T-helper 1 cell (primary cell): Measurements from ENCODE around the gene ZNF100.
"Not testable (repeated sequence)": the region's sequence is repeated elsewhere in the genome, so short reads cannot be mapped to it uniquely, and the experiment has no call there.

ENCODE experiments used
- DNase-seq, 5 donors: peaks; one replicate each; pipeline ENCODE4 v3.0.0-alpha.2; 2012 to 2020

ZNF100 gene

DNA sequence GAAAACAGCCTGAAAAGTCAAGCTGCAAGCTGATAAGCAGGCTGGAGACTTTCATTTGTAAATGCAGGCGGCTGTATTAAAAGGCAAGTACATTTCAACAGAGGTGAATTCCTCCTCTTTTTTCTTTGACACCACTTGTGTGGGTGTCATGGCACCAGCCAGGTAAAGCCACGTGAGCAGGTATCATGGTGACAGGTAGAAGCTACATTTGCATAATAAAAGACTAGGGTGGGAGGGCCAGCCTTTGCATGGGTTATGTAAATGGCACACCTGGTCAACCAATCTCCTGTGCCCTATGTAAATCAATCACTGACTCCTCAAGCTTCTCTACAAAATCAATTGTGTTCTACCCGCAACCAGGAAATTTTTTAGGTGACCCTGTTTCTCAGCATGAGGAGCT lies 68.2 kb downstream of the ZNF100 start:
- DNase-seq = no peak

DNA sequence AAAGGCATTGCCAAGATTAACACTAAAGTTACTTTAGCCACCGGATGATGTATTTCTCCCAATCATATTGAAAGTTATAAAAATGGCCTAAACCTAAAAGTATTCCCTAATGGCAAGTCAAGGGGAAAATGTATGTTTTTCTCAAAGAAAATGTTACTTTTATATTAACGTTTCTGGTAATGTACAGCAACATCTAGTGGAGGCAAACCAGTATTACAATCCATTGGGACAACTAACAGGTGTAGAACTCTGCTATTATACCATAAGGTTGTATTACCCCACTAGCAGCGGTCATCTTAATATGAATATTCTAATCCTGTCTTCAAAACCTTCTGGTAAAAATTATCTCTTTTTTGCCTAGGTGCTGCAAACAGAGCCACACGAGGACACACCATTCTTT lies 69.2 kb downstream of the ZNF100 start:
- DNase-seq = peak in 1 of 5 donors; percentile 6

DNA sequence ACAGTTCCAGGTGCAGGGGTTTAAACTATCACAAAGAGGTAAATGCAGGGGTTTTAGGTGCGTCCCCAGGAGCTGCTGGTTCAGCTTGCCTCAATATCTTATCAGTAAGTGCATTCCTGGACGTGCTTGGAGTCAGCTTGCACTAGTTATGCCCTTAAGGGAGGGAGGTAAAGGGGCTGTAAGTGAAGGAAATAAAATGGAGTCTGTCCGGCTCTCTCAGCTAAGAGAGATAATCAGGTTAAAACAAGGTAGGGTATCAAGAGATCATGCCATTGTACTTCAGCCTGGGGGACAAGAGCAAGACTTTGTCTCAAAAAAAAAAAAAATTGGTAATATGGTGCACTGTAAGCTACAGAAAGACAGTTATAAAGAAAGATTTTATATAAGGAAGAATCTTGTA lies 69.7 kb downstream of the ZNF100 start:
- DNase-seq = no peak

DNA sequence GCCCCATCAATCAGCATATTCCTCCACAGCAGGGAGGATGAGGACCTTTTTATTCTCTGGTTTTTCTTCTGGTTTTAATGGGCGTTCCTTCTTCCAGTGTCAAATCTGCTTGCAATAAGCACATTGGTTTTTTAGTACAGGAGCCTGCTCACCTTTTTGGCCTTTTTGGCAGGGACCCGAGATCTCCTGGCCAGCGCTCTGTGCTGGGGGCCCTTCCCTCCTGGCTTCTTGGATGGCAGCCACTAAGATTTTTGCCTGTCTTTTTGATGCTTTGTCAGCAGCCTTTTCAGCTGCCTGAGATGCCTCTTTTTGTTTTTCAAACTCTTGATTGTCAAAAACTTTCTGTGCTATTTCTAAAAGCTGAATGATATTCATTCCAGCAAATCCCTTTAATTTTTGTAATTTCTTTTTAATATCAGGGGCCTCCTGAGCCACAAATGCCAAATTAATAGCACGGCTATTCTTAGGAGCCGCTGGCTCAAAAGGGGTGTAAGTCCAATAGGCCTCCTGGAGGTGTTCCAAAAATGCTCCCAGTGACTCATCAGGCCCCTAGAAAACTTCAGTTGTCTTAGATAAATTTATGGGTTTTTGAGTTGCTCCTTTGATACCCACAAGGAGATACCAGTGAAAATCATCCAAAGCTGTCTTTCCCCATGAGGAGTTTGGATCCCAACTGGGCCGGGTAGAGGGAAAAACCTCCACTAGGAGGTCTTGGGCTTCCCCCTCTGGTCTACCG lies 73.0 kb downstream of the ZNF100 start:
- DNase-seq = no peak

DNA sequence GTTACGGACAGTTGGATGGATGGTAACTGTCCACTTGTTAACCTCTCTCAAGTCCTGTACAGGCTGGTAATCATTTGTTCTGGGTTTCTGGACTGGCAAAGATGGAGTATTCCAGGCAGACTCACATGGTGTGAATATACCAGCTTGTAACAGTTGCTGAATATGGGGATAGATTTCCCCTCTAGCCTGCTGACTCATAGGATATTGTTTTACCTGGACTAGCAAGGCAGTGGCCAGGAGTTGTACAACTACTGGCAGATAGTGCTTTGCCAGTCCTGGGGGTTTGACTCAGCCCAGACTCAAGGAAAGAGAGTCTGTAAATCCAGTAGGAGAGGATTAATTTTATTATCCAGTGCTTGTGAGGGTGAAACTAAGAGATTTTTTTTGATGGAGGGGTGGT lies 74.0 kb downstream of the ZNF100 start:
- no peak for DNase-seq

DNA sequence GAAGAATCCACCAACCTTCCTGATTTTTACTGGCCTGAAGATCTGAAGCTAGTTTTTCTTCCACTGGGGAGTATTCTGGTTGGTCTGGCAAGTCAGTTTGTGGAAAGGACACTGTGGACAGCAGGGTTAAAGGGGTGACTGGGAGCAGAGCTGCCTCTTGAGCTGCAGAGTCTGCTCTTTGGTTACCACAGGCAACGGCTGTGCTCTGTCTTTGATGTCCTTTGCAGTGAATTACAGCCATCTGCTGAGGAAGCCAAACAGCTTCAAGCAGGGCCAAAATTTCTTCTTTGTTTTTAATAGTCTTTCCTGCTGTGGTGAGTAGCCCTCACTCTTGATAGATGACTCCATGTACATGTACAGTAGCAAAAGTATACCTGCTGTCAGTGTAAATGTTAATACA lies 75.7 kb downstream of the ZNF100 start:
- no peak for DNase-seq

DNA sequence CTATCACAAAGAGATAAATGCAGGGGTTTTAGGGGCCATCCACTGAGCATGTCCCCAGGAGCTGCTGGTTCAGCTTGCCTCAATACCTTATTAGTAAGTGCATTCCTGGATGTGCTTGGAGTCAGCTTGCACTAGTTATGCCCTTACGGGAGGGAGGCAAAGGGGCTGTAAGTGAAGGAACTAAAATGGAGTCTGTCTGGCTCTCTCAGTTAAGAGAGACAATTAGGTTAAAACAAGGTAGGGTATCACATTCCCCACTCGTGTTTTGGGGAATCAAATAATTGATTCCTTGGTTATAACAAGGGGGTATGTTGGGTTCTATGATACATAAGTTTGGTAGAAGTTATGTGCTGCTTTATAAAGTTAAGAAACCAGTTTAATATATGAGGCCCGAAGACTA lies 78.9 kb downstream of the ZNF100 start:
- no peak for DNase-seq

DNA sequence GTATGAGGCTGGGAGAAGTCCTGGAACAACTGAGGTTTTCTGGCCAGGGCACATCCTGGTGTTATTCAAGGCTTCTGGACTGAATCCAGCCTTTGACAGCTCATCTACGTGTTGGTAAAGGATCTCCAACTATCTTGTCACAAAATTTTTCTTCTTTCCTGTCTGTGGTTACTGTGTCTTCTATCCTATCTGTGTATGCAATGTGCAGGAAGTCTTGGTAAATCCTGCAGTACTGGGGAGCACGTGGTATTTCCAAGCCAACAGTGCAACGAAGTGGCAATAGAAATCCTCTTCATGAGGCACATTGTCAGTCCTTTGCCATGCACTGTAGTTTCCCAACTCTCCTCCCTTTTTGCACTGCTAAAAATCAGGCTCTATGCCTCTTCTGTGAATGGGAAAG lies 86.7 kb downstream of the ZNF100 start:
- DNase-seq = no peak

DNA sequence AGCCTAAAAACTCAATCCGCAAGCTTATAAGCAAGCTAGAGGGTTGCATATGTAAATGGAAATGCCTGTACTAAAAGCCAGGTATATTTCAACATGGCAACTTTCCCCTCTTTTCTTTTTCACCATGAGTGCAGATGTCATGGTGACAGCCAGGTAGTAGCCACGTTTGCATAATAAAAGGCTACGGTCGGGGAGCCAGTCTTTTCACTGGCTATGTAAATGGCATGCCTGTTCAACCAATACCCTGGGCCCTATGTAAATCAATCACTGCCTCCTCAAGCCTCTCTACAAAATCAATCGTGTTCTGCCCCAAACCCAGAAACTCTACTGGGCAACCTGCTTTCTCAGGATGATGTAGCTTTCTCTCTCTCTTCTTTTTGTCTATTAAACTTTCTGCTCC lies 87.4 kb downstream of the ZNF100 start:
- DNase-seq = no peak

DNA sequence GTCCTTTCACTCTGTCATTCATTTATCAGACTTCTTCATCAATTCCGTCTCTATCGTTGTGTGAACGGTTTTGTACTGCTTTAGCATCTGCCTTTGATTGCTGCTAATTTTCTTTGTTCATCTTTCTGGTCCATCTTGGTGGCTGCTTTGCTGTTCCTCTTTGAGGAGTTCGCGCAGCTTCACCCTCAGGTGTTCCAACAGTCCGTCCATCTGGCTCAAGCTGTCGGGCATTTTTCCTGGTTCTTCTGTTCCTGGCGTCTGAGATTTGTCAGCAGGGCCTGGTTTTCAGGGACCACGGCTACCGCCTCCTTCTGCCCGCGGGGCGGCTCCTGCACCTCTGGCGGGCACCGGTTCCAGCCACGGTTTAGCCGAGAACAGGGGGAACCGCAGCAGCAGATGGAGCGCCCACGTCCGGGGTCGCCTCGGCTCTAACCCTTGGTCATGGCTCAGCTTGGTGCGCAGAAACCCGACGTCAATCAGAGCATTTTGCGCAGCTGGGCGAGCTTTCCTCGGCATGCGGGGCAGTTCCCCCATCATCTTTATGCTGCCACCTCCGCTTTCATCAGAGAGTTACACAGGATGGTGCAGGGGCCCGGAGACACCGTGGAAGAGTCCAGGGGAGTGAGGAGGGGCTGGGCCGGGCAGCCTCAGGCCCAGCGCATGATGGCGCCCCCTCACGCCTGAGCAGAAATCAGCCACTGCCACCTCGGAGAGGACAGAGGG lies 89.5 kb downstream of the ZNF100 start:
- DNase-seq = no peak

DNA sequence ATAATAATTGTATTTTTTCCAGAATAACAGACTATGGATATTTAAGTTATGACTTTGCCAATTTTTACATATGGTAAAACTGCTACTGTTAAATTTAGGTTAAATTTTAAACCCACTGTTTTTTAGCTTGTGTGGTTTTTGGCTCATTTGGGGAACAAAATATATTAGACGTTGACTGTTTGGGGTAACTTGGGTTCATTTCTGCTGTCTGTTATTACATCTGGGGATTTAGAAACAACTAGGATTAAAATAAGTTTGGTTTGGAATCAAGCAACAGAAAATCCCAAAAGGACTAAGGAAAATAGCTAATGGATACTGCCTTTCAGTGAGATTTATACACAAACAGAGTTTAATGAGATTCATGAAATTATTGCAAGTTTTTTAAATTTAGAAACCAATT lies 92.9 kb downstream of the ZNF100 start:
- DNase-seq = no peak

DNA sequence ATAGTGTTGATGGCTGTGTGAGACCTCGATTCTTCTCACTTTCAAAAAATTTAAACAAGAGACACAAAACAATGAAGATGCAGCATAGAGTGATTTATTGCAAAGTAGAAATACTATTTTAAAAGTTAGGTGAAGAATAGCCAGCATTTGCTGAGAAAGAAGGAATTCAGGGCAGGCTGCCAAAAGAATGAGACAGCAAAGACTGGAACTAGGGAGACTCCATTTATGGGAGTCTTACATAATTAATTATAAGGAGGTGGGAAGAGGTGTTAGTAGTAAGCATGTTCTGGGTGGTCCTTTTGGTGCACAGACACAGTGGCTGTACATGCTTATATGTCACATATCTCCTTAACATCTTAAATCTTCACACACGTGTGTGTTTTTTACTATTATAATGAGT lies 93.9 kb downstream of the ZNF100 start:
- DNase-seq = not testable (repeated sequence)
